Measurements from ENCODE around the gene FOSB.
A peak's percentile ranks its signal among the peaks of the same experiment; 100 is the strongest.
"Not testable (repeated sequence)": the region's sequence is repeated elsewhere in the genome, so short reads cannot be mapped to it uniquely, and the experiment has no call there.

FOSB gene

GRCh38 chr19:45467456-45468158 lies at the start of gene FOSB:
FOSB (plus strand) TSS chr19:45467996; CDS start chr19:45468587, 591 bp downstream.
- in situ Hi-C loops (cut with MboI; ENCODE audit: low pct_unique_long_range_greater_than_20kb, low sequenced_read_pairs) = no loop called here
- peak; percentile 92 for DNase-seq

GRCh38 chr19:45418802-45419201 lies 49.0 kb upstream of the FOSB start:
- peak; percentile 69 for DNase-seq
- in situ Hi-C loops (cut with MboI; ENCODE audit: low pct_unique_long_range_greater_than_20kb, low sequenced_read_pairs) = no loop called here

- in situ Hi-C loops (cut with MboI; ENCODE audit: low pct_unique_long_range_greater_than_20kb, low sequenced_read_pairs) = no loop called here
- peak; percentile 67 for DNase-seq
Observed at GRCh38 chr19:45419396-45419795, 48.4 kb upstream of the FOSB start.

DNA sequence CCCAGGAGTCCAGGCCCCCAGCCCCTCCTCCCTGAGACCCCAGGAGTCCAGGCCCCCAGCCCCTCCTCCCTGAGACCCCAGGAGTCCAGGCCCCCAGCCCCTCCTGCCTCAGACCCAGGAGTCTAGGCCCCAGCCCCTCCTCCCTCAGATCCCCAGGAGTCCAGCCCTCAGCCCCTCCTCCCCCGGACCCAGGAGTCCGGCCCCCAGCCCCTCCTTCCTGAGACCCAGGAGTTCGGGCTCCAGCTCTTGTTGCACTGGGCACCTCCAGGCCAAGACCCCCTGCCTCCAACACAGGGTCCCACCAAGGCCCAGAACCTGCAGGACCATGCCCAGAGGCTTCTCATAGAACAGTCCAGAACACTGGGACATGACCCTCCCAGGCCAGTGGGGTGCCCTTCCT lies 47.9 kb upstream of the FOSB start:
- DNase-seq = no peak
- in situ Hi-C loops (cut with MboI; ENCODE audit: low pct_unique_long_range_greater_than_20kb, low sequenced_read_pairs) = no loop called here

GRCh38 chr19:45420356-45420755 lies 47.4 kb upstream of the FOSB start:
- in situ Hi-C loops (cut with MboI; ENCODE audit: low pct_unique_long_range_greater_than_20kb, low sequenced_read_pairs) = no loop called here
- DNase-seq = no peak

GRCh38 chr19:45420871-45421270 lies 46.9 kb upstream of the FOSB start:
- no peak for DNase-seq
- in situ Hi-C loops (cut with MboI; ENCODE audit: low pct_unique_long_range_greater_than_20kb, low sequenced_read_pairs) = no loop called here

- in situ Hi-C loops (cut with MboI; ENCODE audit: low pct_unique_long_range_greater_than_20kb, low sequenced_read_pairs) = no loop called here
- DNase-seq = no peak
Observed at GRCh38 chr19:45421947-45422498, 45.8 kb upstream of the FOSB start.

DNA sequence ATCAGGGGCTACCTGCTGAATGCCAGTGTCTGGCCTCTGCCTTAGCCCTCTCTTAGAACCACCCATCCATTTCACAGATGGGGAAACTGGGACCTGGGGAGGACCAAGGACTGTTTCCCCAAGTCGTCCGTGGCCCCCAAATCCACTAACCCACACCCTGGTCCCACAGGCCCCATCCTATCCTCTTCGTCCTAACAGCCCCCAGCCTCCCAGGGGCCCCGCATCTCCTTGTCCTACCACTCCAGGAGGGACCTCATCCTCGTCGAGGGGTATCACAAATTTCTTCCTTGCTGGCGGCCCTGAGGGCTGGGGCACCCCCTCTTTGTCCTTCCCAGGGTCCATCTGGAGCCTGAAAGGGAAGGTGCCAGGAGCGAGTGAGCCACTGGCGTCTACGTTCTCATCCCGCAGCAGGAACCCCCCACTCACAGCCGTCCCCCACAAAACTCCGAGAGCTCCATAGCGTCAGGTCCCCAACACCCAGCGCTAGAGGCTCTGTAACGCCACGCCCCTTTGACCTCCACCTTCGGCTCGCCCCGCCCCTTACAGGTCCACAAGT lies 44.7 kb upstream of the FOSB start:
- DNase-seq = no peak
- in situ Hi-C loops (cut with MboI; ENCODE audit: low pct_unique_long_range_greater_than_20kb, low sequenced_read_pairs) = no loop called here

DNA sequence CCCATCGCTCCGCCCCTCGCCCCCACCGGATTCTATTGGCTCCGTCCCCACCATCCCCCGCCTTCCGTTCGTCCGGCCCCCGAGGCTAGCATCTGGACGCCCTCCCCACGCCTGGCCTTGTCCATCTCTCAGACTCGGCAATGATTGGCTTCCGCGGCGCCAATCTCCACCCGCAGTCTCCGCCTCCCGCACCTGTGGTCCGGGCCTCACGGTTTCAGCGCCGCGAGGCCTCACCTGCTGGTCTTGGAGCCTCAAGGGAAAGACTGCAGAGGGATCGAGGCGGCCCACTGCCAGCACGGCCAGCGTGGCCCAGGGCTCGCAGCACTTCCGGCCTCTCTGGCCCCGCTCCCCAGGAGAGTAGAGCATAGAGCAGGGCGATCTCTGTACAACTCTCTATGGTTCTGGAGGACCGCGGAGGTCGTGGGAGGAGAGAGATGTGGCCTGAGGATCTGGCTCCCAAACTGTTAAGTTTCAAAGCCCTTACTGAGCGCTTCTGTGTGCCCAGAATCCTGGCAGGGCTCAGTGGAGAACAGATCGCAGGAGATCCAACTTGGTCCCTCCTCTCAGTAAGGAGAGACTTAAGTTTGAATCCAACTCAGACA lies 44.1 kb upstream of the FOSB start, which contains the start of gene ERCC1:
Gene ERCC1 (minus strand): TSS at position 329 of the 602 bp plus-strand sequence. CDS start 543 bp downstream, outside the sequence.
- in situ Hi-C loops (cut with MboI; ENCODE audit: low pct_unique_long_range_greater_than_20kb, low sequenced_read_pairs) = no loop called here

GRCh38 chr19:45424191-45425058 lies 43.4 kb upstream of the FOSB start:
- in situ Hi-C loops (cut with MboI; ENCODE audit: low pct_unique_long_range_greater_than_20kb, low sequenced_read_pairs) = no loop called here
- peak; percentile 75 for DNase-seq

More for the DNA sequence above, 44.1 kb upstream of the FOSB start, which contains the start of gene ERCC1:
- DNase-seq = peak; percentile 94

DNA sequence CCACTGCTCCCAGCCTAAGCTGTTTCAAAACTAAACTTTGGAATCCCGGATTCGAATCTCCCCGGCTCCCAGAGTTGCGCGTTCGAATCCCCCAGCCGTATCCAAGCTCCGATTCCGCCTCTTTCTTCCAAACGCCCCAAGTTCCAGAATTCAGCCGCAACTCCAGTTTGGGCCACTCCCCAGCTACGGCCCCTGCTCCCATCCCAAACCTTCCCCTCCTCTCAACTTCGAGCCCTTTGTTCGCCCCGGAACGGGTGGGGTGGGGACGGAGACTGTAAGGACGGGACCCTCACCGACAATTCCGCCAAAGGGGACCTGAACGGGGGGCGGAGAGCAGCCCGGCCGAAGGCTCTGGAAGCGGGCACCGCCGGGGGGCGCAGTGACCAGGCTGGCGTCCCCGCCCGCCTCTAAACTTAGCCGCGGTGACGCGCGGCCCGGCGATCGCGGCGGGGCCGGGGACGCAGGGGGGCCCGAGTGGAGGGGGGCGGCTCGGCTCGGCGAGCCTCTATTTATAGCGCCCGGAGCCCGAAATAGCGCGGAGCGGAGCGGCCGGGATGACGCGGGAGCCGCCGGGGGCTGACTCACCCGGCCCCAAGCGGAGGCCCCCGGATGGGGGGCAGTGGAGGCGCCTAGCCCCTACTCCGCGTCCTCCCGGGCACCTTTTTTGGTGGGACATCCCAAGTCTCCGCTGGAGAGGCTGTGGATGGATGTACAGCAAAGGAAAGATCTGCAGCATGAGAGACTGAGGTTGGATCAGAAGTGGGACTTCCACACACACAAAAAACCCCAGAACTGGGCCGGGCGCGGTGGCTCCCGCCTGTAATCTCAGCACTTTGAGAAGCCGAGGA lies 39.2 kb upstream of the FOSB start:
- DNase-seq = peak; percentile 57
- in situ Hi-C loops (cut with MboI; ENCODE audit: low pct_unique_long_range_greater_than_20kb, low sequenced_read_pairs) = no loop called here

DNA sequence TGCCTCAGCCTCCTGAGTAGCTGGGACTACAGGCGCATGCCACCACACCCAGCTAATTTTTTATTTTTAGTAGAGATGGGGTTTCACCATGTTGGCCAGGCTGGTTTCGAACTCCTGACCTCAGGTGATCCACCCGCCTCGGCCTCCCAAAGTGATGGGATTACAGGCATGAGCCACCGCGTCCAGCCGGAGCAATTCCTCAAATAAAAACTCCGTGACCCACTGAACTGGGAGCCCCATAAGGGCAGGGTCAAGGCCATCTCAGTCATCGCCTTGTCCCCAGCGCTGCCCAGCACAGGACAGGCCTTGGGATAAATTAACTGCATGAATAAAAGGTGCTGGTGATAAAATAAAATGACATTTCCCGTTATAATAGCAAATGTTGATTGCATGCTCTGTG lies 37.9 kb upstream of the FOSB start:
- DNase-seq; in situ Hi-C loops (cut with MboI; ENCODE audit: low pct_unique_long_range_greater_than_20kb, low sequenced_read_pairs): not testable (repeated sequence)

DNA sequence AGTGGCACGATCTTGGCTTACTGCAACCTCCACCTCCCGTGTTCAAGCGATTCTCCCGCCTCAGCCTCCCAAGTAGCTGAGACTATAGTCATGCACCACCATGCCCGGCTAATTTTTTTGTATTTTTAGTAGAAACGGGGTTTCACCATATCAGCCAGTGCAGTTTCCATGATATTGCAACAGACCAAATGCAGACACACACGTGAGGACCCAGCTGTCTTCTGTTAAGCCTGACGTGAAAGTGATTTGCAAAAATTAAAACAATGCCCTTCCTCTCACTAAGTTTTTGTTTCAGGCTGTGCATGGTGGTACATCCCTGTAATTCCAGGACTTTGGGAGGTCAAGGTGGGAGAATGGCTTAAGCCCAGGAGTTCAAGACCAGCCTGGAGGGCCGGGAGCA lies 36.8 kb upstream of the FOSB start:
- in situ Hi-C loops (cut with MboI; ENCODE audit: low pct_unique_long_range_greater_than_20kb, low sequenced_read_pairs); DNase-seq: not testable (repeated sequence)

GRCh38 chr19:45432543-45432942 lies 35.3 kb upstream of the FOSB start:
- DNase-seq; in situ Hi-C loops (cut with MboI; ENCODE audit: low pct_unique_long_range_greater_than_20kb, low sequenced_read_pairs): not testable (repeated sequence)

- in situ Hi-C loops (cut with MboI; ENCODE audit: low pct_unique_long_range_greater_than_20kb, low sequenced_read_pairs) = no loop called here
- DNase-seq = no peak
Observed at GRCh38 chr19:45437328-45437727, 30.5 kb upstream of the FOSB start.

GRCh38 chr19:45439190-45439568 lies 28.6 kb upstream of the FOSB start:
- DNase-seq = no peak
- in situ Hi-C loops (cut with MboI; ENCODE audit: low pct_unique_long_range_greater_than_20kb, low sequenced_read_pairs) = no loop called here

GRCh38 chr19:45439569-45440258 lies 28.1 kb upstream of the FOSB start:
- peak; percentile 88 for DNase-seq
- in situ Hi-C loops (cut with MboI; ENCODE audit: low pct_unique_long_range_greater_than_20kb, low sequenced_read_pairs) = no loop called here

GRCh38 chr19:45440259-45440638 lies 27.5 kb upstream of the FOSB start:
- in situ Hi-C loops (cut with MboI; ENCODE audit: low pct_unique_long_range_greater_than_20kb, low sequenced_read_pairs) = no loop called here
- DNase-seq = no peak

Measured in KBM-7 (cell line).